Large intestine (tissue), 12 donors: ENCODE results near the gene TXNDC9. TPM values are rescaled to one million over a fixed set of nuclear protein-coding genes. Genes with fewer than 3 reads are reported as not detected.
"Not testable (repeated sequence)": the region's sequence is repeated elsewhere in the genome, so short reads cannot be mapped to it uniquely, and the experiment has no call there.

Source experiments
- DNase-seq, 2 donors: peaks; one replicate each; pipeline versions ENCODE4 v3.0.0 to v3.0.0-alpha.2; 2013
- H3K27ac ChIP-seq: one replicate; pipeline ENCODE4 v1.5.1; 2013; ENCODE audit warnings: low read length
- H3K27me3 ChIP-seq: 2 replicates; pipeline ENCODE4 v1.6.1; 2013; ENCODE audit warnings: low read length; ENCODE audit not compliant: control insufficient read depth, insufficient read depth
- H3K36me3 ChIP-seq: 2 replicates; pipeline ENCODE4 v1.6.1; 2013; ENCODE audit warnings: low read length; ENCODE audit not compliant: control insufficient read depth, insufficient read depth
- H3K4me1 ChIP-seq: one replicate; pipeline ENCODE4 v1.6.1; 2013; ENCODE audit warnings: low read length; ENCODE audit not compliant: control insufficient read depth, insufficient read depth
- H3K4me3 ChIP-seq: one replicate; pipeline ENCODE4 v1.5.1; 2013; ENCODE audit warnings: low read length
- H3K9me3 ChIP-seq: one replicate; pipeline ENCODE4 v1.6.1; 2013; ENCODE audit warnings: mild to moderate bottlenecking, low read depth, low read length, moderate library complexity; ENCODE audit not compliant: control insufficient read depth
- WGBS: methylation state at CpG from one replicate; pipeline ENCODE4 v1.1.5; 2013; ENCODE audit warnings: low lambda C conversion rate; ENCODE audit not compliant: insufficient coverage; 5-methylcytosine and 5-hydroxymethylcytosine counted together
- long read RNA-seq, 11 donors: transcript quantifications; one replicate each; lab custom pipeline, GENCODE V29; 2026
- polyA plus RNA-seq: library from polyadenylated mRNA; unstranded; fragments of 120-200 nt; gene quantifications from one replicate; pipeline ENCODE4 v1.2.1, GENCODE V29; 2013

TXNDC9 gene
- polyA plus RNA-seq: 28.1 TPM
- long read RNA-seq, donor 1, transcript TXNDC9-201 (5 exons, 1,637 nt): major isoform, 12 of 278 reads
- long read RNA-seq, donor 1, partial matches to known transcripts: 266 of 278 reads
- long read RNA-seq, donor 1, other reads (novel, unspliced or antisense): 0 of 278 reads
- long read RNA-seq, donor 2, transcript TXNDC9-201 (5 exons, 1,637 nt): major isoform, 15 of 850 reads
- long read RNA-seq, donor 2, partial matches to known transcripts: 817 of 850 reads
- long read RNA-seq, donor 2, other reads (novel, unspliced or antisense): 17 of 850 reads
- long read RNA-seq, donor 3: 0 reads
- long read RNA-seq, donor 4, partial matches to known transcripts: 0 of 4 reads
- long read RNA-seq, donor 4, other reads (novel, unspliced or antisense): 0 of 4 reads
- long read RNA-seq, donor 5, transcript TXNDC9-201 (5 exons, 1,637 nt): major isoform, 12 of 211 reads
- long read RNA-seq, donor 5, partial matches to known transcripts: 119 of 211 reads
- long read RNA-seq, donor 5, other reads (novel, unspliced or antisense): 78 of 211 reads
- long read RNA-seq, donor 6, transcript TXNDC9-201 (5 exons, 1,637 nt): major isoform, 17 of 686 reads
- long read RNA-seq, donor 6, partial matches to known transcripts: 634 of 686 reads
- long read RNA-seq, donor 6, other reads (novel, unspliced or antisense): 33 of 686 reads
- long read RNA-seq, donor 7, transcript TXNDC9-201 (5 exons, 1,637 nt): major isoform, 10 of 351 reads
- long read RNA-seq, donor 7, partial matches to known transcripts: 300 of 351 reads
- long read RNA-seq, donor 7, other reads (novel, unspliced or antisense): 38 of 351 reads
- long read RNA-seq, donor 8, transcript TXNDC9-202 (4 exons, 1,111 nt): minor isoform, 10 of 765 reads
- long read RNA-seq, donor 8, transcript TXNDC9-201 (5 exons, 1,637 nt): major isoform, 15 of 765 reads
- long read RNA-seq, donor 8, partial matches to known transcripts: 687 of 765 reads
- long read RNA-seq, donor 8, other reads (novel, unspliced or antisense): 53 of 765 reads
- long read RNA-seq, donor 9, transcript TXNDC9-201 (5 exons, 1,637 nt): major isoform, 12 of 284 reads
- long read RNA-seq, donor 9, partial matches to known transcripts: 268 of 284 reads
- long read RNA-seq, donor 9, other reads (novel, unspliced or antisense): 0 of 284 reads
- long read RNA-seq, donor 10, transcript TXNDC9-201 (5 exons, 1,637 nt): major isoform, 13 of 594 reads
- long read RNA-seq, donor 10, partial matches to known transcripts: 558 of 594 reads
- long read RNA-seq, donor 10, other reads (novel, unspliced or antisense): 21 of 594 reads
- long read RNA-seq, donor 11, transcript TXNDC9-201 (5 exons, 1,637 nt): major isoform, 9 of 393 reads
- long read RNA-seq, donor 11, partial matches to known transcripts: 380 of 393 reads
- long read RNA-seq, donor 11, other reads (novel, unspliced or antisense): 0 of 393 reads

- WGBS: 0% methylated on average over 9 of the region's 60 CpGs
- Histone ChIP-seq H3K9me3 (no peaks in the 10 kb centered on the region), H3K4me1 (peaks cover 6% of the 10 kb centered on the region), H3K4me3 (peak within 1 kb of the TSS; percentile 57), H3K36me3 (peaks cover 14% of the 10 kb centered on the region), H3K27ac (peak within 1 kb of the TSS; percentile 90), H3K27me3 (no peaks in the 10 kb centered on the region)
- peak; percentile 100 for DNase-seq
These were observed at the start of gene TXNDC9 for GRCh38 chr2:99335911-99336803. Gene TXNDC9, minus strand, starts transcription at chr2:99336333. Its CDS starts 3,123 bp downstream, at chr2:99333210.

- H3K4me1 ChIP-seq: peaks cover 5% of the 10 kb centered on the region
- no peaks in the 10 kb centered on the region for H3K27me3 ChIP-seq
- WGBS: 67% methylated on average over 1 of the region's 2 CpGs
- peak overlapping the region; percentile 20 for H3K27ac ChIP-seq
- peak in 1 of 2 donors; percentile 64 for DNase-seq
- H3K36me3 ChIP-seq: peaks cover 22% of the 10 kb centered on the region
- H3K4me3 ChIP-seq: no peak overlapping the region
- no peaks in the 10 kb centered on the region for H3K9me3 ChIP-seq
These were observed 46.0 kb upstream of the TXNDC9 start for GRCh38 chr2:99382143-99382542.

GRCh38 chr2:99380376-99381010 is 44.4 kb upstream of the TXNDC9 start:
- H3K4me3 ChIP-seq: no peak overlapping the region
- DNase-seq: peak in 1 of 2 donors; percentile 58
- peak overlapping the region; percentile 29 for H3K27ac ChIP-seq
- no peaks in the 10 kb centered on the region for H3K27me3 ChIP-seq
- H3K36me3 ChIP-seq: peaks cover 29% of the 10 kb centered on the region
- H3K9me3 ChIP-seq: no peaks in the 10 kb centered on the region
- H3K4me1 ChIP-seq: peaks cover 5% of the 10 kb centered on the region
- WGBS: 71% methylated on average over 2 of the region's 3 CpGs

DNA sequence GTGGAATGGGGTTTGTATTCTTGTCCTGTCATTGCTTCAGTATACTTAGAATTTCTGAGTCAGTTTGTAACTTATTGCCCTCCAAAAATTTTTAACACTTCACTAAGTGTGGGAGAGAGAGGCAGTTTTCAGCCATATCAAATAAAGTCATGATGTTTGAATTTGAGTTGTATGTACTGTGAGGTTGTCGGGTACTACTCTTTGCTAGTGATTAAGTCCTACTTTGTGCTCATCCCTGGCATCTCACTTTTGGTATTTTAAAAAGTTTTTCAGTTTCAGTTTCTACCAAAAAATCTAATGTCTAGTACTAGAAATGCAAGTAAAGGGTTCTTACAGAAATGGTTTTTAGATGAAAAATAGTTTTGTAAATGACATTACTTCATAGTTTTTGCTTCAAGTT is 41.7 kb upstream of the TXNDC9 start:
- WGBS: 100% methylated on average over 1 of the region's 1 CpG
- peaks cover 5% of the 10 kb centered on the region for H3K9me3 ChIP-seq
- H3K4me1 ChIP-seq: peaks cover 5% of the 10 kb centered on the region
- H3K27me3 ChIP-seq: no peaks in the 10 kb centered on the region
- no peak for DNase-seq
- H3K27ac ChIP-seq: no peak overlapping the region
- H3K36me3 ChIP-seq: peaks cover 33% of the 10 kb centered on the region
- H3K4me3 ChIP-seq: no peak overlapping the region

DNA sequence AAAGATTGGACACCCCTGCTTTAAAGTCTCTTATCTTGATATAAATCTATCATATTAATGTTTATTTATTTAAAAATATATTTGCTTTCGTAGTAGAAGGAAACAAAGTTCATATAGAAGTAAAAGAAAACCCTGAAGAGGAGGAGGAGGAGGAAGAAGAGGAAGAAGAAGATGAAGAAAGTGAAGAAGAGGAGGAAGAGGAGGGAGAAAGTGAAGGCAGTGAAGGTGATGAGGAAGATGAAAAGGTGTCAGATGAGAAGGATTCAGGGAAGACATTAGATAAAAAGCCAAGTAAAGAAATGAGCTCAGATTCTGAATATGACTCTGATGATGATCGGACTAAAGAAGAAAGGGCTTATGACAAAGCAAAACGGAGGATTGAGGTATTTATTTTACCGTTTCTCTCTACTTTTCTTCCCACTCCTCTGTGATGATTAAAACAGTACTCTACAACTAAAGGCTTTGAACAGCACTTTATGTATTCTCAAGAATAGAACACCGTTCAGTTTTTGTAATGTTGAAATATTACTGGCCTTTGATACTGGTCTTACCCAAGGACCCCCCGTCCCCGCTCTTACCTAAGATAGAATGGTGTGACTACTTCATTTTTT is 40.2 kb upstream of the TXNDC9 start:
- Histone ChIP-seq H3K27me3 (no peaks in the 10 kb centered on the region), H3K36me3 (peaks cover 37% of the 10 kb centered on the region)
- WGBS: 89% methylated on average over 2 of the region's 7 CpGs

DNA sequence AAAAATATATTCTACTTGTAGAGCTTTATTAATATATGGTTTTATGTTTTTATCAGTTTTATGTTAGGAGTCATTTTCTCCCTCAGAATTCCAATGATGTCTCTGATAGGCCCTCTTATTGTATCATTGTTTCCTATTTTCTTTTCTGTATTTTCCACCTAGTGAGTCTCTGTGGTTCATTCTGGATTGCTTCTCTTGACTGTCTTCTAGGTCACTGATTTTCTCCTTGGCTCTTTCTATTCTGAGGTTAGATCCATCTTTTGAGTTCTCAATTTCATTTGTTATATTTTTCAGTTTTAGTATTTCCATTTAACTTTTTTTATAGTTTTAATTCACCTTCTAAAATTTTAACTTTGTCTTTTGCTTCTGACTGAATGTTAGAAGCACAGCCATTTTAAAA is 38.6 kb upstream of the TXNDC9 start:
- Histone ChIP-seq H3K9me3 (peaks cover 5% of the 10 kb centered on the region), H3K4me3 (no peak overlapping the region), H3K4me1 (no peaks in the 10 kb centered on the region), H3K27me3 (no peaks in the 10 kb centered on the region), H3K36me3 (peaks cover 42% of the 10 kb centered on the region), H3K27ac (no peak overlapping the region)
- DNase-seq: no peak

More for the DNA sequence above, 40.2 kb upstream of the TXNDC9 start:
- peaks cover 5% of the 10 kb centered on the region for H3K4me1 ChIP-seq
- no peak for DNase-seq
- H3K9me3 ChIP-seq: peaks cover 5% of the 10 kb centered on the region
- no peak overlapping the region for H3K27ac ChIP-seq
- H3K4me3 ChIP-seq: no peak overlapping the region

- Histone ChIP-seq H3K4me1 (no peaks in the 10 kb centered on the region), H3K27me3 (no peaks in the 10 kb centered on the region), H3K9me3 (peaks cover 5% of the 10 kb centered on the region), H3K36me3 (peaks cover 53% of the 10 kb centered on the region), H3K4me3 (no peak overlapping the region), H3K27ac (no peak overlapping the region)
- 100% methylated on average over 2 of the region's 4 CpGs for WGBS
- no peak for DNase-seq
These were observed 37.0 kb upstream of the TXNDC9 start for GRCh38 chr2:99373144-99373543.

DNA sequence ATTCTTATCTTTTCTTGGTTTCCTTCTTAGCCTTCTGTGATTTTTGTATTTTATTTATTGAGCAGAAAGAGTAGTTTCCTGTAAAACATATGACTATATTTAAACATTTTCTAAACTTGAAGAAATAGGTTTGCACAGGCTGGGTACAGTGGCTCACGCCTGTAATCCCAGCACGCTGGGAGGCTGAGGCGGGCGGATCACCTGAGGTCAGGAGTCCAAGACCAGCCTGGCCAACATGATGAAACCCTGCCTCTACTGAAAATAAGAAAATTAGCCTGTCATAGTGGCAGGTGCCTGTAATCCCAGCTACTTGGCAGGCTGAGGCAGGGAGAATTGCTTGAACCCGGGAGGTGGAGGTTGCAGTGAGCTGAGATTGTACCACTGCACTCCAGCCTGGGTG is 32.7 kb upstream of the TXNDC9 start:
- no CpG with 5 or more reads among the region's 5 CpGs for WGBS
- not testable (repeated sequence) for H3K9me3 ChIP-seq, H3K27ac ChIP-seq, H3K27me3 ChIP-seq, H3K4me3 ChIP-seq, H3K4me1 ChIP-seq, DNase-seq
- H3K36me3 ChIP-seq: peaks cover 56% of the 10 kb centered on the region

GRCh38 chr2:99365661-99366060 is 29.5 kb upstream of the TXNDC9 start:
- no CpG with 5 or more reads among the region's 2 CpGs for WGBS
- Histone ChIP-seq H3K9me3 (no peaks in the 10 kb centered on the region), H3K4me3 (no peak overlapping the region), H3K36me3 (peaks cover 56% of the 10 kb centered on the region), H3K4me1 (no peaks in the 10 kb centered on the region), H3K27ac (no peak overlapping the region), H3K27me3 (no peaks in the 10 kb centered on the region)
- no peak for DNase-seq
